GM19023 (cell line): ENCODE data around the gene HES3.
"Not testable (repeated sequence)": the region's sequence is repeated elsewhere in the genome, so short reads cannot be mapped to it uniquely, and the experiment has no call there.

Source experiments
- ATAC-seq: cut with Tn5 transposase; IDR thresholded peaks from one replicate; pipeline ENCODE4 v1.9.1; 2021; ENCODE audit warnings: mild to moderate bottlenecking, moderate library complexity; ENCODE audit not compliant: unreplicated experiment

HES3 gene

GRCh38 chr1:6218375-6219164, 25.4 kb upstream of the HES3 start:
- no peak for ATAC-seq

- ATAC-seq: not testable (repeated sequence)
Observed at GRCh38 chr1:6219641-6220040, 24.3 kb upstream of the HES3 start.

DNA sequence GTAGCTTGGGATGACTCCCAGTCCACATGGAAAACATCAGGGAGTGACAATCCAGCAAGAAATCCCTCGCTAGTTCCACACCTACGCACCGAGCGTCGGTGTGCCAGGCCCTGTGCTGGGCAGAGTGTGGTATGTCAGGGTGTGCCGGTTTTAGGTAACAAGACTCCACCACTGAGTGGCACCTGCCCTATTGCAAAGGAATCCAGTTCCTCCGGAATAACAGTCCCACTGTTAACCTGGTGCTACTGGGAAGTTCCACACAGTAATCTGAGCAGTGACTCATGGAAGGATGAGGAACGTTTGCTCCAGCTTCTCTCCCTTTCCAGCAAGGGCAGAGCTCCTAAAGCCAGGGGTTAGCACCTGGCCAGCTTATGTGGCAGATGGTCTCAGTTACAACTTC, 23.7 kb upstream of the HES3 start:
- ATAC-seq: no peak

GRCh38 chr1:6221210-6221784, 22.7 kb upstream of the HES3 start:
- no peak for ATAC-seq

GRCh38 chr1:6222636-6223035, 21.3 kb upstream of the HES3 start:
- no peak for ATAC-seq

DNA sequence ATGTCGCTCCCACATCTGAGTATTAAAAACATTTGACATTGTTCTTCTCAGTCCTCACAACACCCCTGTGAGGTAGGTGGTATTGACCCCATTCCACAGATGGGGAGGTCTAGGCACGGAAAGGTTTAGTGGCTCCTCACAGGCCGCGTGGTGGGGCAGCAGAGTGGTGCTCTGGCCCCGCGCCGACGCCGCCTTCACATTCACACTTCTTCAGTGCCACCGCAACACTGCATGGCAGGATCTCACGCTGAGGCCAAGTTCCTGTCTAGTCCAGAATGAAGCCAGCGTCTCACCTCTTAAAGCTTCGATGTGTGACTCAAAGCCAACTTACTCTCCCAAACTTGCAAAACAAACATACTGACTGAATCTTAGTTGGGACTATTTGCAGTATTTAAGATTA, 20.4 kb upstream of the HES3 start:
- ATAC-seq: no peak

- no peak for ATAC-seq
Observed at GRCh38 chr1:6224718-6225117, 19.3 kb upstream of the HES3 start.

- no peak for ATAC-seq
Observed at GRCh38 chr1:6225651-6226050, 18.3 kb upstream of the HES3 start.

GRCh38 chr1:6233376-6233775, 10.6 kb upstream of the HES3 start:
- no peak for ATAC-seq

DNA sequence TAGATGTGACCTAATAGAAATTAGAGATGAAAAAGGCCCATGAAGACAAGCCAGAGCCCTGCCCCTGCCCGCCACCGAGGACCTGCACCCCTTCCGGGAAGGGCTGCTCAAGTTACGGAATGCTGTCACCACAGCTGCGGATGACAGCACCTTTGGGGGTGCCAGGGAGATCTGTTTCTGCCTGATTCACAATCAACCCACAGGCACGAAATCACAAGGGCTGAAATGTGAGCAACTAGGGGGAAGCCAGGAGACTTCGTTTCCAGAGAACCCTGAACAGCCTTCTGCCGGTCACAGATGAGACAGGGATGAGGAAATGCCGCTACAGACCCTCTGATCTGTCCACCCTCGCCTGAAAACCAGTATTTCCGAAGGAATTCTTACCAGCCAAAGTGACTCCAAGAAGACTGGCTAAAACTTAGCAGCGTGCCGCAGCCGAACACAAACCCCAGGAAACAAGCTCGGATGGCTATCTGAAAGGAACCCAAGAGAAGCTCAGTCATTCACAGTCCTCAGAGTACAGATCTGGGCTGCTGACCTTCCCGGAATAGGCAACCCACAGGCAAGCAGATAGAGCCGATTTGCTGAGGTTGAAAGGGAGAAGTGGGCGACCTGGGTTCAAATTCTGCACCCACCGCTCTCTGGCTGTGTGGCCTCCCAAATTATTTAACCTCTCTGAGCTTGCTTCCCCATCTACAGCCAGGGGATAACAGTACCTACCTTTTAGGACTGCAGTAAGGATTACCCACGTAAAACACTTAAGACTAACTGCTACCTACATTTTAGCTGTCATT, 9.3 kb upstream of the HES3 start:
- ATAC-seq: no peak

- ATAC-seq: no peak
Observed at GRCh38 chr1:6235296-6235677, 8.7 kb upstream of the HES3 start.

GRCh38 chr1:6237093-6237492, 6.9 kb upstream of the HES3 start:
- no peak for ATAC-seq

- ATAC-seq: no peak
Observed at GRCh38 chr1:6239213-6239752, 4.7 kb upstream of the HES3 start.

DNA sequence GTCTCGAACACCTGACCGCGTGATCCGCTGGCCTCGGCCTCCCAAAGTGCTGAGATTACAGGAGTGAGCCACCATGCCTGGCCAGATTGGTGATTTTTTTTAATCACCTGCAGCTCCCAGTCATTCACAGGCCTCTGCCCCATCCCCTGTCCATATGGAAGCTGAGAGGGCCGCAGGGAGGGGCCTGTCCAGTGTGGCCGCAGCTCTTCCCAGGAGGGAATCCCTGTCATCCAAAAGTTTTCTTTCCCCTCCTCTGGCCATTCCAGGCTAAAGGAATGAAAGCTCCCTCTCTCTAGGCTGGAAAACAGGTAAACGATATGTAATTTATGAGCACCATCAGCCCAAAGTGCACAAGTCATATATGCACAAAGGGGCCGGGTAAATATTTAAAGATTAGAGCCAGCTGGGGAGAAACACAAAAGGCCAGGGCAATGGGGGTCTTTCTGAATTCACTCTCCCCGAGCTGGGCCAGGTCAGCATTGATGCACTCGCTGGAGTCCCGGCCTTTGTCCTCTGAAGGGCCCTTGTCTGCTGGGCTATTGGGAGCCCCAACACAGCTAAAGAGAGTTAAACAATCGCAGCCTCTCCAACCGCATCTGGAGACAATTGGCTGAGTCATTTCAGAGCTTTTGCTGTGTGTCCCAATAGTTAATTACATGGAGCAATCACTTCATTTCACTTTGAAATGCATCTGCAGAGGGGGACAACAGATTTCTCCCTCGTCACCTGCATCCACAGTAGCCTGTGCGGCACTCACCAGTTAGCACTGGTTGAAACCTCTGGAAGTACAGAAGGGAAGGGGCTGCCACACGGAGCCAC, 3.8 kb upstream of the HES3 start:
- no peak for ATAC-seq

- ATAC-seq: no peak
Observed at GRCh38 chr1:6241107-6241886, 2.7 kb upstream of the HES3 start.

- no peak for ATAC-seq
Observed at GRCh38 chr1:6241887-6242740, 1.9 kb upstream of the HES3 start.

DNA sequence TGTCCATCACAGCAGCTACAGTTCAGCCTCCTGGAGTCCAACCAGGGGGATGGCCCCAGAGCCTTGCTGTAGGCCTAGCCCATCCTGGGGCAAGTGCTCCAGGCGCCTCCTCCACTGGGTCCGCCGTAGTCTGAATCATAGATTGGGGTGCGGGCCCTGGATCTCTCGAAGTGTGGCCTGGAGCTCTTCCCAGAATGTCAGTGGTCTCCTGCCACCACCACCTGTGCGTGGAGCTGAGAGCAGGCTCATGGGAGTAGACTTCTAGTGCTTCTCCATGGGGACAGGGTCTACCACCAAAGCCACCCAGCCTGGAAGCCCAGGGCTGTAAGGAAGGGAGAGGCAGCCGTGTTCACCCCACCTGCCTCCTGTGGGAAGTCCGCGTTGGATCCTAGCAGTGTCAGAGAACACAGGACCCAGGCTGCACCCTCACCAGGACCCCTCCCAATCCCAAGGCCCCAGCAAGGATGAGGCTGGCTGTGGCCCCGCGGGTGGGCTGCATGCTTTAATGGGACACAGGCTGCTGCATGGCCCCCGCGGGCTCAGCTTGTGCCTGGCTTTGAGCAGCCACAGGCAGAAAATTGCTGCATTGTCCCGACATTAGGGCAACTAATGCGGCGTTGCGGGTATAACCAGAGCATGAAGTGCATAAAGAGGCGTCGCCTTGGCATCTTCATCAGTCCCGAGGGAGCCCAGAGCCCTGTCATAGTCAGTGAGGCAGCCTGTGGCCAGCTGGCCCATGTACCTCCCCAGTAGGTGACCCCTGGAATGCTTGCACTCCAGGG, 735 bp upstream of the HES3 start:
- no peak for ATAC-seq

DNA sequence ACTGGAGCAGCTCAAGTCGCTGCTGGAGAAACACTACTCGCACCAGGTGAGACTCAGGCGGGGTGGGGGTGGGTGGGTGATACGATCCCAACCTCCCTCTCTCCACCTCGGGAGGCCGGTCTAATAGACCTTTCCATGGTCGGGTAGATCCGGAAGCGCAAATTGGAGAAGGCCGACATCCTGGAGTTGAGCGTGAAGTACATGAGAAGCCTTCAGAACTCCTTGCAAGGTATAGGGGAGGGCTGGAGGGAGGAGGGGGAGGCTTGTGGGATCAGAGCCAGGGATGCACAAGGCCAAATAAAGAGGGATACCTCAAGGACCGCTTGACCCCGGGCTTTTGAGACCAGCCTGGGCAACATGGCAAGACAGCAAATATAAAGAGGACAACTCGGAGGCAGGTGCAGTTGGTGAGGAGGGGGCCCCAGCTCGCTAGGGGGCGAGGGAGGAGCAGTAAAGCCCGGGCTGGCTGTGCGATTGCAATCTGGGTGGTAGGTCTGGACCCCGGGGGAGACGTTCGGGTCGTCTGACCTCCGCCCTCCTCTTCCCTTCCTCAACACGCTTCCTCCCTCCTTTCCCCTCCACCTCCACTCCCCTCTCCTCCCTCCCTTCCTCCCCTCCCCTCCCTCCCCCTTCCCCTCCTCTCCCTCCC, 546 bp downstream of the HES3 start:
- ATAC-seq: no peak
